Stimulated activated CD4-positive, alpha-beta T cell treated with anti-CD3 and anti-CD28 coated beads, Interleukin-1b, Interleukin-23, amount 100 ng/mL, for 48 hours (primary cell): ENCODE results near the gene CDH23.

Experiments
- DNase-seq: peaks from one replicate; pipeline ENCODE4 v3.0.0-alpha.2; 2020

CDH23 gene

DNA sequence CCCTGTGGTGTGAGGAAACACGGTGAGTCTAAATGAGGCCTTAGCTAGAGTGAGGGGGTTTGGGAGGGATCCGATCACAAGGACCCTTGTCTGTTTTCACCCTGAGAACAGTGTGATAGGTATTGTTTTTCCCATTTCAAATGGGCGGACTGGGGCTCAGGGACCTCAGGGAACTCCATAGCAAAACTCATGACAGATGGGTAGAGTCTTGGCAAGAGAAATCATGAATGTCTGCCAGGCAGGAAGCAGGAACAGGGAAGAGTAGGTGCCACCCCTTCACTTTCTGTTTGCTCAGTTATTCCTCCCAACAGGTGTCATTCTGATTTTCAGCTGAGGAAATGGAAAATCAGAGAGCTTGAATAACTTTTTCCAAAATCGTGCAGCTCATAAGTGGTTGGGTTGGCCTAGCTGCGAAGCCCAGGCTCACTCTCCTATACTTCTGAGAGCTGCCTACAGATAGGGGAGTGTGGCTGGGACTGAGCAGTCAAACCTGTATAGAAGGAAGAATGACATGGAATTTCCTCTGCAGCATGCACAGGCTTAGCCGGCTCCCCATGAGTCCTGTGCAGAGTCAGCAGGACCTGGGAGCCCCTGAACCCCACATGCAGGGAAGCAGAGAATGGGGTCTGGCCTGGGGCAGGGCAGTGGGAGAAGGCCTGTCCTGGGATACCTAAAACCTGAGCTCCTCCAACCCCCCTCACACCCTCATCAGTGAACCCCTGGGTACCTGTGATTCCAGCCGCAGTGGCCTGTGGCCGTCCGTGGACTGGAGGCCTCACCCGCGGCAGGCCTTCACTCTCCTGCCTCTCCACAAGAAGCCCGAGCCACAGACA lies 340.5 kb downstream of the CDH23 start:
- DNase-seq, result peak; percentile 55

GRCh38 chr10:71737834-71738197 lies 341.1 kb downstream of the CDH23 start:
- DNase-seq, result no peak

DNA sequence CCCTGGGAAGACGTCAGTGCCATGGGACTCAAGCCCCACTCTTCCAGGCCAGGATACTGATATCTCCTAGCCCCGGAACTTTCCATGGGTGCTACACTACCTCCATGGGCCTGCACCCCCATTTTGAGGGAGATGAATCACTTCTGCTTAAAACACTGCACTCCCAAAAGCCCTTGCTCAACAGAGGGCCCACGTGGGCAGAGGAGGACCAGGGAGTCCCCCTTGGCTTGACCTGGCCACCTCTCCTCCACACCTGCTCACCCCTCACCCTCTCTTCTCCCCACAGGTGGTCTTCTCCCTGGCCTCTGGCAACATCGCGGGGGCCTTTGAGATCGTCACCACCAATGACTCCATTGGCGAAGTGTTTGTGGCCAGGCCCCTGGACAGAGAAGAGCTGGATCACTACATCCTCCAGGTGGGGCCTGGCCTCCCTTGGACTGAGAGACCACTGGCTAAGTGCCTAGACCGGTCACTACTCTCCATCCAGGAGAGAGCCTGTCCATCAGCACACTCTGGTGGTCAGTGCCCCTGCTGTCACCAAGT lies 342.7 kb downstream of the CDH23 start:
- DNase-seq, result no peak

- DNase-seq, result no peak
Observed at GRCh38 chr10:71740069-71740653, 343.4 kb downstream of the CDH23 start.

- DNase-seq, result no peak
Observed at GRCh38 chr10:71741029-71741428, 344.3 kb downstream of the CDH23 start.

DNA sequence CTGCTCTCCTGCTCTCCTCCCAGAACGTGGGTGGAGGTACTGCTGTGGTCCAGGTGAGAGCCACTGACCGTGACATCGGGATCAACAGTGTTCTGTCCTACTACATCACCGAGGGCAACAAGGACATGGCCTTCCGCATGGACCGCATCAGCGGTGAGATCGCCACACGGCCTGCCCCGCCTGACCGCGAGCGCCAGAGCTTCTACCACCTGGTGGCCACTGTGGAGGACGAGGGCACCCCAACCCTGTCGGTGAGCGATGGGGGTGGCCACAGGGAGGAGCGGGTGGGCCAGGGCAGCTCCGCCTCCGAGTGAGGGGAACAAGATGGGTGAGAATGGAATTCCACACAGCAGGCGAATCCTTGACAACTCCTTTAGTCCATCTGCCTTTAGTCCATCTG lies 345.0 kb downstream of the CDH23 start:
- no peak for DNase-seq

DNA sequence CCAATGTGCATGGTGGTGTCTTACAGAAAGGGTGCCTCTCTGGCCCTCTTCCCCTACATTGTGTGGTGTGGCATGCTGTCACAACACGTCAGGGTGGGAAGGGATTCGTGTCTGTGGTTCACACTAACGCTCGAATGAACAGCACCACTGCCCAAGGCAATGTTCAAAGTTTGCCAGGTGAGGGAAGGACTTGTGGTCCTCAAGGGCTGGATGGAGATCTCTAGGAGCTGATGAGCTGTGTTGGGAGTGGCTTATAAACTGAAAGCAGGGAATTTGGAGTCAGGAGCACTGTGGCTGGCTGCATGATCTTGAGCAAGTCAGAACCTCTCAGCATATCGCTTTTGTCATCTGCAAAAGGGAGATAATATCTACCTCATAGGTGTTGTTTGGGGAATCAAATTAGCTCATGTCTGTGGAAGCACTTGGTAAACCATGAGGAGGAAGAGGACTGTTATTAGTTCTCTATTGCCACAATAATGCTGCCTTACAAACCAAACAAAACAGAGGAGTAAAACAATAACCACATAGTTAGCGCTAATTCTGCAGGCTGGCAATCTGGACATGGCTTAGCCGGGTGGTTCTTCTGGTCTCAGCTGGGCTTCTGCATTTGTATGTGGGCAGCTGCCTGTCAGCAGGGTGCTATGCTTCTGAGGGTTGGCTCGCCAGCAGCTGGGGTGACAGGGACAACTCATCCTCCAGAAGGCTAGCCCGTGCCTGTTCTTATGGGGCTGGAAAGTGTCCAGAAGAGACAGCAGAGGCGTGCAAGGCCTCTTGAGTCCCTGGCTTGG lies 345.8 kb downstream of the CDH23 start:
- no peak for DNase-seq

DNA sequence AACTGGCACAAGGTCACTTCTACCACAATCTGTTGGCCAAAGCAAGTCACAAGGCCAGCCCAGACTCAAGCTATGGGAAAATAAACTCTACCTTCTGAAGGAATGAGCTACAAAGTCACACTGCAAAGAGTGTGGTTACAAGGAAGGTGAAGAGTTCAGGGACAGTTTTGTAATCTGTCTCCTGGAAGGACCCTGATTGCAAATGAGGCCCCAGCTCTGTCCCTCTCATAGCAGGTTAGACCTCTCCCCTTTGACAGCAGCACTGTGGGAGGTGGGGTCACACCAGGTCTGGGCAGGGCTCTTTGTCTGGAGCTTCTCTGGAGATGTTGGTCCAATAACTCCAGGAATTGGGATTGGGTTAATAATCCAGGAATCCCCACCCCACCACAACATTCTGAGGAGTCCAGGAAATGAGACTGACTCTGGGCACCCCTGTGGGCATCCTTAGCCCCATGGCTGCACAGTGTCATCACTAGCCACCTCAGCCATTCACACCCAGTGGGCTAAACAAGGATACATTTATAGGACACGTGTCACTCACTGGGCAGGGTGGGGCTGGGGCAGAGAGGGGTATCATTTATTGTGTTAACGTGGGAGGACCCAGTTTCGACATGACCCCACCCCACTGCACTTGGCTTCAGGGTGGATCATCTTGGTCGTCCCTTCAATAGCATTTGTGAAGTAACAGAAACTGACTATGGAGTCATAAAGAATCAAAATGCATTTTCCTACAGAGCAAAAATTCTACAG lies 346.5 kb downstream of the CDH23 start:
- no peak for DNase-seq

DNA sequence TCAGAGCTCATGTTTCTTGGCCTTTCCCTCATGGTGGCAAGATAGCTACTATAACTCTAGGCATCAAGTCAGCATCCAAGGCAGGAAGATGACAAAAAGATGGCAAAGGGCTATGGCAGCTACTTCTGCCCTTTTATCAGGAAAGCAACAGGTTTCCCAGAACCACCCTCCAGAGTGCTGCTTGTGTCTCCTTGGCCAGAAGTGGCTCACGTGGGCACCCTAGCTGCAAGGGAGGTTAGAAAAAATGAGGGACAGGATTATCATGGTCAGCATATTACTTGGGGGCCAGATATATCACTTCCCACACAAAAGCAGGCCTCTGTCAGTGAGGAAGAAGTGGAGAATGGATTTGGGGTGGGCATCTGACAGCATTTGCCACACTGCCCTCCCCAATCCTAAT lies 347.1 kb downstream of the CDH23 start:
- DNase-seq, result no peak

- DNase-seq, result no peak
Observed at GRCh38 chr10:71744897-71745663, 348.4 kb downstream of the CDH23 start.

- no peak for DNase-seq
Observed at GRCh38 chr10:71745664-71746250, 349.0 kb downstream of the CDH23 start.

DNA sequence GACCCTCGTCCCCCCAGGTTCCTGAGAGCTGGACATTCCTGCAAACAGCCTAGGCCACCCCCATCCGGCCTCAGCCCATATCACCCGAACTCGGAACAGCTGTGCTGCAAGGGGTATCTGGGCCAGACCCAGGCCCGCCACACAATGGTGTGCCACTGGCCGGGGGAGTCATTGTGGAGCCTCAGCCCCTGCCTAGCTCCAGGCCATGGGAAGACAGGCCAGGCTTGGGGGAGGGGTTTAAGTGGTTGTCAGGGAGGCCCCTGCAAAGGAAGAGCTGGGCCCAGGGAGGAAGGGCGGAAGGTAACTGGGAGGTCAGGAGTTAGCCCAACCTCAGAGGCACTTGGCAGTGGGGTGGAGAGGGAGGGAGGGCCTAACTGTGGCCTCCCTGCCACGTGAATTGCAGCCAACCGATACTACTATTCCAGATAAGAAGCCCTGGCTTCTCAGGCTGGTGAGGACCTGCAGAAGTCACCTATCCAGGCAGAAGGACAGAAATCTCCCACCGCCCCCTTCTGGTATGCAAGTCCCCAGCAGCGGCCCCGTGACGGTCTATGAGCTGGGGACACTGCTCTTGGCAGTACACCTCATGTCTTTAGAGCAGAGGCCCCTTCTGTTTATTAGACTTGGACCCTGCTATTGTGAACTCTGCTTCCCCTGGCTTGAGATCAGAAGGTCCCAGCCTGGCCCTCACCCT lies 349.8 kb downstream of the CDH23 start:
- peak; percentile 37 for DNase-seq

DNA sequence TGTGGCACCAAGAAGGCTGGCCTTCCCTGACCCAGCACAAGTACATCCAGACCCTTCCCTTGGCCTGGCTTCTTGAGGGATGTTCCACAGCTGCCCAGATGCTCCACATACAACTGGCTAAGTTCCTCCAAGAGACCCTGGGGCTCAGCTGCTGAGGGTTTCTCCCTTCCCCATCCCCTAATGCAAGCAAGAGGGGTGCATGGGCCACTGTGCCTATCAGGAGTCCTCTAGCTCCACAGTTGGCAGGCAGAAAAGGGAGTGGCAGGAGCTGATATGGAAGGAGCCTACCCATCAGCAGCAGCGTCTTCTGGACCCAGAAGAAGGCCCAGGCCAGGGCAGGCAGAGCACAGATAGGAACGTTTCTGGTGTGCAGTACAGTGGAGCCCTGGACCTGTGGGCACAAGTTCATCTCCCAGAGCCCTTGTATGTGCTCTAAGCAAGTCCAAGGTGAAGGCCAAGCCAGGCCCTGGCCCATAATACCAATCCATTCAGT lies 350.4 kb downstream of the CDH23 start:
- DNase-seq, result no peak

DNA sequence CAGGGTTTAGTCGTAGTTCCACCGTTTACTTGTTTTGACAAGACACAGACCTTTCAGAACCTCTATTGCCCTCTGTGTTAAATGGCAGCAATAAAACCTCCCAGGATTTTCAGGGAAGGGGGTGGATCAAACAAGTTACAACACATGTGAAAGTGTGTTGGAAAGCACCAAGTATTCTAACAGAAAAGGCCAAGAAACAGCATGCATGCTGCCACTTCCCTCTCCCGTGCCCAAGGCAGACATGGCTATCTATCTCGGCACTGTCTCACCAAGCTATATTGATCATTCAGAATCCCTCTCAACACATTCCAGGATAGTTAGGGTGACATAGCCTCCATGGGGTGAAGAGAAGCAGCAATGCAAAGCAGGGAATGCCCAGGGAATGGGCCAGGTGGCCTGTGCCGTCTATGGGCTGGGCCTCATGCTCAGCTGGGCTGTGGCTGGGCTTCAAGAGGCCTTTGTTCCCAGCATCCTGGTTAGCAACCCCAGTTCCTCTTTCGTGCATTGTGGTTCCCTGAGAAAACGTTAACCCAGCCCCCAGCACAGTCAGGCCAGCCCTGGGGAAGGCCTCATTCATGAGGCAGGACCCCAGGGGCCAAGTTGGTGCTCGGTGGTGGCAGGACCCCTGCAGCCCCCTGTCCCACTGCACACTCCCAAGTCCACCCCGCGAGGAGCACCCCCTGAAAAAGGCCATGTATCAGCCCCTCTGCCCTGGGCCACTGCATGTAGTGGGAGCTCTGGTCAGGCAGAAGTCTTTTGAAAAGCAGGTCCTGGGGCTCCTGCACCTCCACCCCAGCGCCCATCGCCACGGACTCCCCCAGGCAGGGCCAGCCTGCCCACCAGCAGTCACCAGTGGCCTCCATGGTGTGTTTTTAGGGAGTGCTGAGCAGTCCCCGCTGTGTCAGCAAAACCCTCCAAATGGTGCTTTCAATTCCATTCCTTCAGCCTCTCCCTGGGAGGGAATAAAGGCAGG lies 351.1 kb downstream of the CDH23 start:
- no peak for DNase-seq

DNA sequence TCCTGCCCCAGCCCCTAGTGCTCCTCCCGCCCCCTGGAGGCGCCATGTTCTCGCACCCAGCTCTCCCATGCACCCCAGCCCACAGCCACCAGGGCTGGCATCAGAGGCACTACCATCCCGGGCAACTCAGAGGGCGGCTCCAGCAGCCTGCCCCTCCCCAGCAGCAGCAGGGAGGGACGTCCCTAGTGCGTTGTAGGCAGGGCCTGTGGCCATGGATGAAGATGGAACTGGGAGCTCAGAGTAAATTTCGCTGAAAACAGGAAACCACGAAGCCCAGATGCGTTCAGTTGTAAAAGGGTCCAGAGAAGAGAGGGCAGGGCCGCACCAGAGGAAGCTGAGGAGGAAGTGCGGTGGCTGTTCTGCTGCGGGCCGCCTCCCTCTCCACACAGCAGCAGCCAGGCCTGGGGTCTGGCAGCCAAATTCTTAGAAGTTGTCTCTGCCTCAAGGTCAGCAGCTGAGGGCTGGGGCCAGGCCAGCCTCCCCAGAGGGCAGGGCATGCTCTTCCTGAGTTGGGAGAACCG lies 352.0 kb downstream of the CDH23 start:
- DNase-seq, result peak; percentile 81

GRCh38 chr10:71749396-71749795 lies 352.7 kb downstream of the CDH23 start:
- DNase-seq, result no peak

GRCh38 chr10:71750124-71750841 lies 353.6 kb downstream of the CDH23 start:
- DNase-seq, result no peak

DNA sequence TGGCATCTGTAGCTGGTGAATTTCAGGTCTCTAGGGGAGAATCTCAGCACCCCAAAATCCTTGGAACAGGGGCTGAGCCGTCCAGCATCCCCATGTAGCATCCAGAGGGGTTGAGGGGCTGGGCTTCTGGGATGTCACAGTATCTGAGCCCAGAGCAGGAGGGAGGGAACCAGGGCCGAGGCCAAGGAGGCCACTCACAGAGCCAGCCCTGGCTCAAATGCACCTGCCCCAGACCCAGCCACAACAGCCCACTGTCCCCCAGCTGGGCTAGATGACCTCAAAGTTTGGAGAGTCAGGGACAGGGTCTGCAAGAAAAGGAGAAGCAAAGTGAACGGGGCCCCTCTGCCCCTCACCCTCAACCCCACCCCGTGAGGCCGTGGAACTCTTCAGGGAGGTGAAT lies 354.3 kb downstream of the CDH23 start:
- no peak for DNase-seq
